ENCODE results near the gene ZBTB40.

Gene ZBTB40

DNA sequence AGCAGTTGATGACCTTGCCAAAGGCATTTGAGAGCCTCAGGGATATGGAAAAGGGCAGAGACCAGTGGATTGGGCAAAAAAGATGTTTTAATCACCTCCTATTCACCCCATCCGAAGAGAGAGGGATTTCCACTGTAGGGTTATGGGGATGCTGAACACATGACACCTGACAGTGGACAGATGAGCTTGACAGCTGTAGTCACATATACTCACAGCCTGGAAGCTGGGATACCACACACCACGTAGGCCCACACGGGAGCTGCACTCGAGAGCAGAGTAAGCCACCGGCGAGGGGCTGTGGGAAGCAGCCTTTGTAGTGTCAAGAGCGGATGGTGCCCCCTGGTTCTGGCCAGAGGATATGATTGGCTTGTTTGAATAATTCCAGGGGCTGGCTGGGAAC is 20.0 kb downstream of the ZBTB40 start:
- no peak for DNase-seq (ENCODE audit: low spot score)

- DNase-seq (ENCODE audit: low spot score), result no peak
These were observed 20.9 kb downstream of the ZBTB40 start for GRCh38 chr1:22472596-22472995.

DNA sequence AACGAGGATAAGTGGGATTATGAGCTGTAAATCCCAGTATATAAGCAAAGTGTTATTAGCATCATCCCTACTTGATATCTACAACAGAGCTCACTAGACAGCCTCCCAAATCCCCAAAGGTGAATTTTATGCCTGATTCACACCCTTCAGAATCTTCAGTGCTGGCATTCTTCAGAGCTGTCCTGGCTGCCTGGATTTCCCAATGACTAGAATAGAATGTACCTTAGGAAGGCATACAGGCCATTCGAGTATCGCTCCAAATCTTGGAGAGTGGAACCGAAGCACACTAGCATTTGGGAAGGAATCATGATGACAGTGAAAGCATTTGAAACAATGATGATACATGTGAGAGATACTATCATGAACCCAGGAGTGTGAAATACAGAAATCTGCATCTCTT is 22.3 kb downstream of the ZBTB40 start:
- no peak for DNase-seq (ENCODE audit: low spot score)

DNA sequence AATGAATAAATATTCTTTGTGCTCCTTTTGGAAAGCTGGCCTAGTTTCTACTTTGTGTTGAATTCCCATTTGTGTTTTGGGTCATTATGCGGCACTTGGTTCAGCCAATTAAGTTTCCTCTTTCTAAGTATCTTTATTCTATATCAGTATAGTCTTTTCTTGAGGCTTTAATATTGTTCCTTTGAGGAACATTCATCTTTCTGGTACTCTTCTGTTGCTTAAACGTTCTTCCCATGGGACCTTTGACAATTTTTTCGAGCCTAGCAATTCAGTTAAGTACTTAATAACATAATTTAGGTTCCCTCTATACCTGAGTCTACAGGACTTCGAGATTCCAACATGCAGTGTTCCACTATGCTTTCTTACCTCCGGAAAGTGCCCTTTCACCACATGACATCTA is 24.9 kb downstream of the ZBTB40 start:
- DNase-seq (ENCODE audit: low spot score), result no peak

GRCh38 chr1:22483121-22483520 is 31.5 kb downstream of the ZBTB40 start:
- no peak for DNase-seq (ENCODE audit: low spot score)

- DNase-seq (ENCODE audit: low spot score), result no peak
These were observed 33.2 kb downstream of the ZBTB40 start for GRCh38 chr1:22484706-22485345.

DNA sequence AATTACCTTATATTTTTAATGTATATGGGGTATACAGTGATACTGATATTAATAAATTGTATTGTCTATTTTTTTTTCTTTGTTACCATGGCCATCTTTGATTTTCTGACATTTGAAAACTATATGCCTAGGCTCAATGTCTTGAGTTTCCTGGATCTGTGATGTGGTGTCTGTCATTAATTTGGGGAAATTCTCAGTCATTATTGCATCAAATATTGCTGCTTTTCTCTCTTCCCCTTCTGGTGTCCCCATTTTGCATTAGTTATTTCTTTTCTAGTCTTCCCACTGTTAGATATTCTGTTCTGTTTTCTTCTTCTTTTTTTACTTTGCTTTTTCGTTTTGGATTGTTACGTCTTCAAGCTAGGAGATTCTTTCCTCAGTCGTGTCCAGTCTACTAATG is 33.8 kb downstream of the ZBTB40 start:
- DNase-seq (ENCODE audit: low spot score), result no peak

- DNase-seq (ENCODE audit: low spot score), result no peak
These were observed 36.1 kb downstream of the ZBTB40 start for GRCh38 chr1:22487781-22488180.

GRCh38 chr1:22488319-22488718 is 36.7 kb downstream of the ZBTB40 start:
- no peak for DNase-seq (ENCODE audit: low spot score)

GRCh38 chr1:22489278-22489677 is 37.6 kb downstream of the ZBTB40 start:
- DNase-seq (ENCODE audit: low spot score), result no peak

DNA sequence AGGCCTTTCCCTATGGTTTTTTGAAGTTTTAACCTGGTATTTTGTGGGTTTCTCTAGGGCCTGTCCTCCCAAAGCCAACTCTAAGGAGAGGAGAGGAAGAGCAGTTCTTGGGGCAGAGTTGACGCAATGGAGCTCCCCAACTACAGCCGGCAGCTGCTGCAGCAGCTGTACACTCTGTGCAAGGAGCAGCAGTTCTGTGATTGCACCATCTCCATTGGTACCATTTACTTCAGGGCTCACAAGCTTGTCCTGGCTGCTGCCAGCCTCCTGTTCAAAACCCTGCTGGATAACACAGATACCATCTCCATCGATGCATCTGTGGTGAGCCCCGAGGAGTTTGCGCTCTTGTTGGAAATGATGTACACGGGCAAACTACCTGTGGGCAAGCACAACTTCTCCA is 38.2 kb downstream of the ZBTB40 start:
- DNase-seq (ENCODE audit: low spot score), result no peak

- no peak for DNase-seq (ENCODE audit: low spot score)
These were observed 38.7 kb downstream of the ZBTB40 start for GRCh38 chr1:22490309-22490708.

DNA sequence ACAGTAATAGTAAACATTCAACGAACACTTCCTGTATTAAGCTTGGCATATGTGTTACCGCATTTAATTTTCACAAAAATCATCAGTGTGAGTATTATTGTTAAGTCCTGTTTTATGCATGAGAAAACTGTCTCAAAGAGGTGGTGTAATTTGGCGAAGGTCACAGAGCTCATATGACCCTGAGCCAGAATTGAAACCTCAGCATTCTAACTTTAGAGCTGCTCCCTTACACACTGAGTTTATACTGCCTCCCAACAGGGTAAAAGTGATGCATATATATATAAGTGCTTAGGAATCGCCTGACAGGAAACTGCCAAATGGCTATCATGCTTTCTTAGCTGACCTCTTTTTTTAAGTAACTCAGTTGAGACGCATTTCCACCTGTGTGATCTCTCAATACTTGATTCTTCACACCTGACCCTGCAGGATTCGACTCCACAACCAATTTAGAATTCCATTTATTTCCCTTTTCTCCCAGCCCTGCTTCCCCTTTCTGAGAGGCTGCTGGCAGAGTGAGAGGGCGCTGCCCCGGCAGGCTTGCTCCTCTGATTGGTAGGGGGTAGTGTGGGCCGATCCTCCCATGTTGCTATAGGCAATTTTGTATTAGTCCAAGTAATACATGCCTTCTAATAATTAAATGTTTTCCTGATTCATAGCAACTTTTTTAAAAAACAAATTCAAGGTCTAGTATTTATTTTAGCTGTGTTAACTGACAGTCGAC is 40.5 kb downstream of the ZBTB40 start:
- DNase-seq (ENCODE audit: low spot score), result no peak

DNA sequence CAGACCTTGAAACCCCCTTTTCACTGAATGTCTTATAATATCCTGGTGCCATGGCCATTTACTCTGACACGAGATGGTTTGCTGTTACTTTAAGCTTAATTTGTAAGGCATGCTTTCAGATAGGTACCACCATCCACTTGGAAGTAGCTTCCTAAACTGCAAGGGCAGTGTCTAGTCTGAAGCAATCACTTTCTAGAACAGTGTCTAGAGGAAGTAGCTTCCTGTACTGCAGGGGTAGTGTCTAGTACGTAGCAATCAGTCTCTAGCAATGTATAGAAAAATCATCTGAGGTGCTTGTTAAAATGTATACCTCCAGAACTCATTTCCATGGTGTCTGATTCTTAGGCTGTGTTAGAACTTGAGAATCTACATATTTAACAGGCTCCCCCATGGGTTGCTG is 42.5 kb downstream of the ZBTB40 start:
- DNase-seq (ENCODE audit: low spot score), result no peak

GRCh38 chr1:22494943-22495579 is 43.4 kb downstream of the ZBTB40 start:
- DNase-seq (ENCODE audit: low spot score), result no peak

GRCh38 chr1:22496536-22497160 is 45.0 kb downstream of the ZBTB40 start:
- no peak for DNase-seq (ENCODE audit: low spot score)

DNA sequence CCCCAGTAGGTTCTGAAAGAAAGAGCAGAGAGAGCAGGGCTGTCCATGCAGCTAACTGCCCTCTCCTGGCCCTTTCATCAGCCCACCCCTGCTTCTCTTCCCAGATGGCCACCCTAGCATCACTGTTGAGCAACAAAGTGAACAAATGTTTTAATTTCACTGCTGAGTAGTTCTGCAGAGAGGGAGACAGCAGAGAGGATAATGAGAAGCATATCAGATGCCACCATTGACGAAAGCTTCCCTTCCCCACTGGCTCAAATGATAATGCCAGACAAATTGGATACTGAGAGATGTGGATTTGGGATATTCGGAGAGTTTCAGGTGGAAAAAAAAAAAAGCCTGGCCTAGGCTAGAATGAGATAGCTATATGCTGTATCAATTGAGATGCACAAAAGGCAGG is 46.8 kb downstream of the ZBTB40 start:
- no peak for DNase-seq (ENCODE audit: low spot score)

DNA sequence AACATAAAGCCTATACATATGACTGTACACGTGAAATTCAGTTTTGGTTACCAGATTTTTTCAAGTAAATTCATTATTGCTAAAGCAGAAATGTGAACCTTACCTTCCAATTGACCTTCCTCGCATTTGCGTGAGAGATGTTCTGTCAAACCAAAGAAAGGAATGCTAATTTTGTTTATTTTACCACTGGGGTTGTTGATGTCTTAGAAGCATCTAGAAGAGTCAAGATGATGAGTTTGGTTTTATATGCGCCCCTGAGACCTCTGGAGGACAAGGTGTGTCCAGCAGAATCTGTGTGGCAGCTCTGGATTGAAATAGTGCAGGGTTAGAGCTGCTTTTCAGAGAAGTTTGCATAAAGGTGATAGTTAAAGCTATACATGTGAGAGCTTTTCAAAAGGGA is 48.4 kb downstream of the ZBTB40 start:
- no peak for DNase-seq (ENCODE audit: low spot score)

DNA sequence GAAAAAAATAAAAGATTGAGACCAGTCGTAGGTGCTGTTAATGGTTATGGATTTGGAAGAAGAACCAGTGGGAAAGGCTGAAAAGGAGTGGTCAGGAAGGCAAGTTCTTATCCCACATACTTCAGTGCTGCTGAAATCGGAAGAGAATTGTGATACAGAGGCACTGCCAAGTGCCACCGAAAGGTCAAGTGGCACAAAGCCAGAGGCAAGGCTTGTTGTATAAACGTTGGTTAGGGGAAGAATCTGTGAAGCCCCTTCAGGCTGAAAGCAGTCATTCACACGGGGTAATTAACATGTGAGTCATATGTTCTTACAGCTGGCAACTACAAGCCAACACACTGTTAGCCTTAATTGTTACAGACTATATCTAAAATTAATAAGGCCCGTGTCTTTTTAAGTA is 48.8 kb downstream of the ZBTB40 start:
- DNase-seq (ENCODE audit: low spot score), result no peak

DNA sequence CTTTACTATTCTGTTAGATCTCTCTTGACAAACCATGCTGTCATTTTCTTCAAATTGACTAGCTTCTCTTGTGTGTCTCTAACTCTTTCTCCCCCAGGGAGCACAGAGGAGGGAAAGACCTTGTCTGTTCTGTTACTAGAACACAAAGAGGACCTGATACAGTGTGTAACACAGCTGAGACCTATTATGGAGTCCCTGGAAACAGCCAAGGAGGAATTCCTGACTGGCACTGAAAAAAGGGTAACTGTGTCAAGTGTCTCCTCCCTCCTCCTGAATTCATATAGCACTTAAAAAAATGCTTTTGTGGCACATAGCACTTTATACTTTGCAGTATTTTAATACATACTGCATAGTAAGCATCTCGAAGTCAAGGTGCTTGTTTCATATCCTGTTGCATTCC is 50.6 kb downstream of the ZBTB40 start:
- no peak for DNase-seq (ENCODE audit: low spot score)

GRCh38 chr1:22503721-22504410 is 52.2 kb downstream of the ZBTB40 start:
- DNase-seq (ENCODE audit: low spot score), result no peak

DNA sequence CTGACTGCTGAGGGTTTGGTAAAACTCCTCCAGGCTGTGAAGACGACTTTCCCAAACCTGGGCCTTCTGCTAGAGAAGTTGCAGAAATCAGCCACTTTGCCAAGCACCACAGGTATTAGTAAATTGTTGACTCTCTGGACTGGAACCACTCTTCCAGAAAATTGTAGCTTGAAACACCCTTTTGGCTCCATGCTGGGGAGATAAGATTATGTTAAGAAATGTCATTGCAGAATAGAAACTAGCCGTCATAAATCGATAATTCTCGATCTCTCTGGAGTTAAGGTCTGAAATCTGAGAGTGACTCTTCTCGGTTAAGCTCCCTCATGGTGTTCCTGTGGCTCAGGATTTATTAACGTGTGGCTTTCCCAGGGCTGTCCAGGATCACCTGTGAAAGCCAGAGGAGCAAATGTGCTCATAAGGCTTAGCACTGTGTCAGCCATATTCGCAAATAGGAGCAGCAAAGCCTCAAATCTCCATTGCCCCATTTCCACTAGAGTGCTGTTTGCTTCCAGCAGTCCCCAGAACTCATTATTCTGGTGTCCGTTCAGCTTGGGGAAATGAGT is 54.6 kb downstream of the ZBTB40 start:
- no peak for DNase-seq (ENCODE audit: low spot score)
